Upper lobe of left lung (tissue), 6 donors: ENCODE measurements around the gene ST8SIA6. TPM values are rescaled to one million over a fixed set of nuclear protein-coding genes. Genes with fewer than 3 reads are reported as not detected.

Experiments used
- ATAC-seq, 2 donors: fragments of 200-7000 bp; cut with Tn5 transposase; one replicate each; pipeline ENCODE4 v1.9.1; 2022; ENCODE audit warnings: mild to moderate bottlenecking in 2 of 2, moderate library complexity in 2 of 2; ENCODE audit not compliant: low FRiP score in 2 of 2
- DNase-seq, 2 donors: peaks; one replicate each; pipeline ENCODE4 v3.0.0-alpha.2; 2019 to 2020
- H3K27ac ChIP-seq, 4 donors: fragments of 200-600 bp; sonication (generic); one replicate each; pipeline ENCODE4 v1.5.1; 2016 to 2019
- H3K27me3 ChIP-seq, 4 donors: fragments of 200-600 bp; sonication (generic); one replicate each; pipeline ENCODE4 v1.5.1; 2017 to 2019
- H3K36me3 ChIP-seq, 4 donors: fragments of 200-600 bp; sonication (generic); one replicate each; pipeline ENCODE4 v1.5.1; 2016 to 2019
- H3K4me1 ChIP-seq, 4 donors: fragments of 200-600 bp; sonication (generic); one replicate each; pipeline ENCODE4 v1.5.1; 2018 to 2019
- H3K4me3 ChIP-seq, 4 donors: fragments of 200-600 bp; sonication (generic); one replicate each; pipeline ENCODE4 v1.5.1; 2017 to 2019; ENCODE audit warnings: mild to moderate bottlenecking in 2 of 4, moderate library complexity in 1 of 4
- H3K9me3 ChIP-seq, 4 donors: fragments of 200-600 bp; sonication (generic); one replicate each; pipeline ENCODE4 v1.5.1; 2018 to 2019
- CTCF ChIP-seq, 6 experiments: fragments of 450-650 bp in 4 of 6; fragments of 200-600 bp in 2 of 6; sonication (generic) in 2 of 6; IDR thresholded peaks; one replicate each; pipeline ENCODE4 v1.5.1; 2016 to 2019; ENCODE audit warnings: antibody characterized with exemption in 6 of 6
- EP300 ChIP-seq, 4 donors: sonication (generic); formaldehyde crosslinking; IDR thresholded peaks; one replicate each; pipeline ENCODE4 v1.5.1; 2017; ENCODE audit warnings: antibody characterized with exemption in 4 of 4, control low read depth in 2 of 4
- POLR2A ChIP-seq, 4 donors: fragments of 450-650 bp; IDR thresholded peaks; one replicate each; pipeline ENCODE4 v1.5.1; 2016 to 2017; ENCODE audit warnings: antibody characterized with exemption in 4 of 4, mild to moderate bottlenecking in 2 of 4
- POLR2AphosphoS5 ChIP-seq, 2 donors: sonication (generic); formaldehyde crosslinking; IDR thresholded peaks; one replicate each; pipeline ENCODE4 v1.5.1; 2017; ENCODE audit warnings: antibody characterized with exemption in 2 of 2
- WGBS, 2 donors: methylation state at CpG; one replicate each; pipeline ENCODE4 v1.1.5; 2017 to 2018; 5-methylcytosine and 5-hydroxymethylcytosine counted together
- total RNA-seq, 6 donors: library from RNA; depleted of rRNA in 4 of 6; stranded (reverse); fragments of >200 nt in 4 of 6; gene quantifications; one replicate each; pipeline versions ENCODE4 v1.1.0 to v1.2.1, GENCODE V29; 2016 to 2021
- donor health status: DM: no; HTN: no; CAD: no; lungs with moderate emphysema.
- donor health status: DM: no; HTN: yes; CAD: no; lungs with severe emphysema.

The ST8SIA6 gene
- total RNA-seq, 6 donors from 2014 or later = 5.5 to 12.6 (median 7.0) TPM

- ATAC-seq (no peak), DNase-seq (no peak)
- Histone ChIP-seq H3K9me3 (no peaks in the 10 kb centered on the region), H3K4me1 (peaks cover 0 to 3% (median 0%) of the 10 kb centered on the region in 4 donors), H3K27ac (no peak overlapping the region), H3K27me3 (no peaks in the 10 kb centered on the region), H3K4me3 (no peak overlapping the region), H3K36me3 (no peaks in the 10 kb centered on the region)
- 65% methylated on average over 4 of the region's 4 CpGs for WGBS, 2 donors
- no peak for TF ChIP-seq CTCF (IDR thresholded peaks at IDR 0.05)
- TF ChIP-seq EP300 (IDR thresholded peaks at IDR 0.05) = no peak
- TF ChIP-seq POLR2AphosphoS5 (IDR thresholded peaks at IDR 0.05) = no peak
- TF ChIP-seq POLR2A (IDR thresholded peaks at IDR 0.05) = no peak
Observed at GRCh38 chr10:17381502-17382142, 72.8 kb downstream of the ST8SIA6 start.

DNA sequence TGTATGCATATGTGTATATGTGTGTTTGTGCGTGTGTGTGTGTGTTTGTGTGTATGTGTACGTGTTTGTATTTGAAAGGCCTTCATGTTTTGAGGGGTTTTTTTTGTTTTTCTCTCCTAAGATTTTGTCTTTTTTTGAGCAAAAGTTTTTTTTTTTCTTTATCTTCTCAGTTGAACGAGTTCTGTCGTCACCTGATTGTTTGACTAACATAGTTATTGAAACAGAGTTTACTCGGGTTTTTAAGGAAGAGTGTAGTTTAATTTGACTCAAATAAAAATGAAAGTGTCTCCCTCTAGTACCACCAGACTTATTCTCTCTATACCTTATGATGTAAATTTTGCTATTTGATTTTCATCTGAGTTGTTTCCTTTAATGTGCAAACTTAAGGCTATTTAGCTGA is 73.5 kb downstream of the ST8SIA6 start:
- Histone ChIP-seq H3K36me3 (no peaks in the 10 kb centered on the region), H3K9me3 (no peaks in the 10 kb centered on the region), H3K27ac (no peak overlapping the region), H3K27me3 (no peaks in the 10 kb centered on the region), H3K4me3 (no peak overlapping the region), H3K4me1 (peaks cover 0 to 3% (median 0%) of the 10 kb centered on the region in 4 donors)
- TF ChIP-seq POLR2AphosphoS5 (IDR thresholded peaks at IDR 0.05) = no peak
- TF ChIP-seq CTCF (IDR thresholded peaks at IDR 0.05) = no peak
- no peak for TF ChIP-seq POLR2A (IDR thresholded peaks at IDR 0.05)
- TF ChIP-seq EP300 (IDR thresholded peaks at IDR 0.05) = no peak
- no peak for DNase-seq
- ATAC-seq = no peak
- 46 to 76% methylated on average over 5 of the region's 5 CpGs for WGBS, 2 donors

DNA sequence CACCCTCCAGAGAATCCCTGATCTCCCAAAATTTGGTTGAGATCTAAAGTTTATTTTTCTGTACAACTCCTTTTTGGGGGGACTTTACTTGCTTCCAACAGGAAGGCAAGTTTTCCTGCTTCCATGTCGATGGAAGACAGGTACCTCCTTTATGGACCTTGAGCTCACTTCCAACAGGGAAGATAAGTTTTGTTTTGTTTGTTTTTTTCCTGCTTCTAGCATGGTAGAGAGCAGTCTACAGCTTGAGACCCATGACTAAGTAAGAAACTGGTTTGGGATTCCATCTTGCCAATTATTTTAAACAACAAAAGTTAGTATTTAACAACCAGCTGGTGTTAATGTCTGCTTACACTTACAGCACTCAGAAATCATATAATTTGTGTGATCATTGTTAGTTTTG is 74.4 kb downstream of the ST8SIA6 start:
- TF ChIP-seq POLR2A (IDR thresholded peaks at IDR 0.05) (no peak), CTCF (IDR thresholded peaks at IDR 0.05) (no peak), POLR2AphosphoS5 (IDR thresholded peaks at IDR 0.05) (no peak), EP300 (IDR thresholded peaks at IDR 0.05) (no peak)
- Histone ChIP-seq H3K4me1 (peaks cover 0 to 3% (median 0%) of the 10 kb centered on the region in 4 donors), H3K9me3 (no peaks in the 10 kb centered on the region), H3K36me3 (no peaks in the 10 kb centered on the region), H3K27ac (no peak overlapping the region), H3K27me3 (no peaks in the 10 kb centered on the region), H3K4me3 (no peak overlapping the region)
- ATAC-seq (no peak), DNase-seq (no peak)
- 62 to 63% methylated on average over 1 of the region's 1 CpG for WGBS, 2 donors

DNA sequence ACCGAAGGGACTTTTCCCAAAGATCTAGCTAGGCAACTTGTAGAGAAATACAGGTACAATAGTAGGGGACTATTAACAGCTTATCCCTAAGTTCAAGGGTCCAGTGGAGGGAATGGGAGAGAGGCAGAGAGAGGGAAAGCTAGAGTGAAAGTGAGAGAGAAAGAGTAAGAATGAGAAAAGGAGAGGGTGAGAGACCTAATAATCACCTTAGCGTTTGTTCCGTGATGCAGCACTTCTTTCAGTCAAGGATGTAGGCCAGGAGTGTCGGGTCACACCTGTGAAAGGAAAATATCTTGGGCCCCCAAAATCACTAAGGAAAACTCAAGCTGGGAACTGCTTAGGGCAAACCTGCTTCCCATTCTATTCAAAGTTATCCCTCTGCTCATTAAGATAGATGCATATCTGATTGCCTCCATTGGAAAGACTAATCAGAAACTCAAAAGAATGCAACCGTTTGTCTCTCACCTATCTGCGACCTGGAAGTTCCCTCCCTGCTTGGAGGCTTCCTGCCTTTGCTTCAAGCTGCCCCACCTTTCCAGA is 75.2 kb downstream of the ST8SIA6 start:
- no peak for TF ChIP-seq CTCF (IDR thresholded peaks at IDR 0.05)
- TF ChIP-seq POLR2A (IDR thresholded peaks at IDR 0.05) = no peak
- no peak for TF ChIP-seq POLR2AphosphoS5 (IDR thresholded peaks at IDR 0.05)
- TF ChIP-seq EP300 (IDR thresholded peaks at IDR 0.05) = no peak
- WGBS, 2 donors = 79 to 82% methylated on average over 6 of the region's 6 CpGs
- no peaks in the 10 kb centered on the region for H3K4me1 ChIP-seq
- ATAC-seq (no peak), DNase-seq (no peak)
- H3K4me3 ChIP-seq = no peak overlapping the region
- no peaks in the 10 kb centered on the region for H3K9me3 ChIP-seq
- H3K27me3 ChIP-seq = no peaks in the 10 kb centered on the region
- no peak overlapping the region for H3K27ac ChIP-seq
- no peaks in the 10 kb centered on the region for H3K36me3 ChIP-seq
